Endothelial cell of umbilical vein (primary cell): Measurements from ENCODE around the gene ACTR8. TPM values are rescaled to one million over a fixed set of nuclear protein-coding genes. Genes with fewer than 3 reads are reported as not detected.

Experiments used
- BruUV-seq: library from RNA; stranded (reverse); fragments of 400-500 nt; replicated peaks from 2 replicates; lab custom pipeline; 2021; lab: Mats Ljungman, UMichigan
- CTCF ChIA-PET: fragments of 300-600, 350-600 bp; sonication (Branson Sonifier 250); formaldehyde crosslinking; loops from one replicate; lab custom pipeline; 2021; ENCODE audit warnings: antibody characterized with exemption, inconsistent platforms; lab: Charles Lee
- POLR2A ChIA-PET: fragments of 300-600, 350-600 bp; sonication (Branson Sonifier 250); formaldehyde crosslinking; loops from one replicate; lab custom pipeline; 2021; ENCODE audit warnings: antibody characterized with exemption, inconsistent platforms; lab: Charles Lee
- DNase-seq: peaks from one replicate; pipeline ENCODE4 v3.0.0-alpha.2; 2011; ENCODE audit warnings: low read depth, low spot score
- FAIRE-seq: peaks from 2 replicates; lab custom pipeline; 2011; peaks lifted over from hg19 to GRCh38; lab: Jason Lieb, UNC
- H2AFZ ChIP-seq: 2 replicates; pipeline ENCODE4 v1.6.0; 2012; ENCODE audit warnings: low read depth, low read length, control low read depth, inconsistent platforms
- H3K27ac ChIP-seq: 2 replicates; pipeline ENCODE4 v1.5.1; 2011; ENCODE audit warnings: low read depth, mild to moderate bottlenecking, control low read depth, low read length, moderate library complexity; ENCODE audit not compliant: insufficient read depth
- H3K27me3 ChIP-seq, 2 experiments: 2 replicates each; pipeline versions ENCODE4 v1.6.0 to v1.6.1; 2011; ENCODE audit warnings: low read length in 2 of 2, mixed read lengths in 1 of 2; ENCODE audit not compliant: control insufficient read depth in 2 of 2, insufficient read depth in 2 of 2
- H3K36me3 ChIP-seq, 2 experiments: 2 replicates in 1 of 2; 3 replicates in 1 of 2; pipeline ENCODE4 v1.5.1; 2011; ENCODE audit warnings: low read length in 2 of 2, mild to moderate bottlenecking in 1 of 2, moderate library complexity in 1 of 2; ENCODE audit not compliant: control insufficient read depth in 2 of 2, insufficient read depth in 2 of 2; ENCODE audit errors: extremely low read depth in 1 of 2
- H3K4me1 ChIP-seq: 3 replicates; pipeline ENCODE4 v1.5.1; 2011; ENCODE audit warnings: mild to moderate bottlenecking, low read length; ENCODE audit not compliant: control insufficient read depth, insufficient read depth; ENCODE audit errors: extremely low read depth
- H3K4me2 ChIP-seq: 2 replicates; pipeline ENCODE4 v1.6.1; 2011; ENCODE audit warnings: low read length, control low read depth, mixed read lengths; ENCODE audit not compliant: insufficient read depth
- H3K4me3 ChIP-seq, 3 experiments: fragments of 200-600 bp in 1 of 3; sonication (generic), shearing (Covaris generic) in 1 of 3; replicated peaks in 1 of 3; 2 replicates each; pipeline ENCODE4 v1.5.1; 2011 to 2016; ENCODE audit warnings: control low read depth in 3 of 3, low read length in 3 of 3, mild to moderate bottlenecking in 2 of 3, inconsistent platforms in 1 of 3, low read depth in 1 of 3, moderate library complexity in 1 of 3; ENCODE audit not compliant: insufficient read depth in 1 of 3
- H3K79me2 ChIP-seq: 2 replicates; pipeline ENCODE4 v1.6.0; 2012; ENCODE audit warnings: low read length, inconsistent platforms; ENCODE audit not compliant: control insufficient read depth, insufficient read depth
- H3K9ac ChIP-seq: replicated peaks from 2 replicates; pipeline ENCODE3; 2011; ENCODE audit warnings: low read length, control low read depth; ENCODE audit not compliant: insufficient read depth; ENCODE audit errors: extremely low read depth
- H3K9me1 ChIP-seq: replicated peaks from 3 replicates; pipeline ENCODE4 v1.6.0; 2011; ENCODE audit warnings: mild to moderate bottlenecking, low read length; ENCODE audit not compliant: control insufficient read depth, insufficient read depth; ENCODE audit errors: extremely low read depth
- H3K9me3 ChIP-seq: replicated peaks from 2 replicates; pipeline ENCODE4 v1.5.1; 2012; ENCODE audit warnings: low read length, inconsistent platforms; ENCODE audit not compliant: control insufficient read depth, insufficient read depth
- H4K20me1 ChIP-seq: replicated peaks from 2 replicates; pipeline ENCODE3; 2011; ENCODE audit warnings: mild to moderate bottlenecking, low read length; ENCODE audit not compliant: control insufficient read depth, insufficient read depth; ENCODE audit errors: extremely low read depth
- EZH2 ChIP-seq: IDR thresholded peaks from 2 replicates; pipeline ENCODE4 v1.6.1; 2012; ENCODE audit warnings: borderline replicate concordance, low read depth, mild to moderate bottlenecking, moderate library complexity, low read length, inconsistent platforms; ENCODE audit not compliant: severe bottlenecking
- FOS ChIP-seq: IDR thresholded peaks from 2 replicates; pipeline ENCODE4 v1.6.1; 2011; ENCODE audit warnings: mild to moderate bottlenecking, low read length, moderate library complexity, borderline replicate concordance; ENCODE audit not compliant: insufficient read depth
- GATA2 ChIP-seq: IDR thresholded peaks from 2 replicates; pipeline ENCODE4 v1.7.0; 2011; ENCODE audit warnings: low read depth, mild to moderate bottlenecking, moderate library complexity, mixed read lengths, low read length; ENCODE audit not compliant: insufficient read length, insufficient read depth
- JUN ChIP-seq: IDR thresholded peaks from 2 replicates; pipeline ENCODE4 v1.6.1; 2011; ENCODE audit warnings: borderline replicate concordance, low read depth; ENCODE audit not compliant: insufficient read length, insufficient read depth
- MYC ChIP-seq: IDR thresholded peaks from one replicate; pipeline ENCODE4 v1.6.1; 2011; ENCODE audit warnings: mild to moderate bottlenecking, low read depth, low read length
- POLR2A ChIP-seq: IDR thresholded peaks from 2 replicates; pipeline ENCODE4 v1.6.1; 2012; ENCODE audit warnings: low read depth, mild to moderate bottlenecking, control low read depth, low read length
- POLR2AphosphoS5 ChIP-seq: IDR thresholded peaks from 2 replicates; pipeline ENCODE4 v1.6.1; 2012; ENCODE audit warnings: low read depth, mild to moderate bottlenecking, control low read depth, low read length, moderate library complexity; ENCODE audit not compliant: insufficient read depth
- dilution Hi-C: fragments of 300-500 bp; cut with MboI; formaldehyde crosslinking; loops from one replicate; pipeline ENCODE4 v1.15.0; 2019; ENCODE audit warnings: low sequenced_read_pairs; ENCODE audit not compliant: extremely low pct_ligation_motif_present
- intact Hi-C: fragments of 100-400 bp; cut with micrococcal nuclease; formaldehyde crosslinking; loops from one replicate; pipeline ENCODE4 v1.10.0; 2022
- polyA plus RNA-seq, 4 experiments: library from polyadenylated mRNA; depleted of rRNA in 3 of 4; stranded (reverse) in 3 of 4; unstranded in 1 of 4; fragments of >200 nt; gene quantifications; 2 replicates each; pipeline versions ENCODE4 v1.2.1 to v1.2.3, GENCODE V29; 2011 to 2012; ENCODE audit warnings: missing spikeins in 1 of 4
- total RNA-seq: library from RNA; stranded (reverse); gene quantifications from 2 replicates; pipeline ENCODE4 v1.2.3, GENCODE V29; 2021
- TF ChIP-seq, protein P1 (sequence below), 2 donors: IDR thresholded peaks; 1 replicate in 1 of 2; 2 replicates in 1 of 2; pipeline ENCODE4 v1.5.1; 2011; ENCODE audit warnings: low read length in 2 of 2, mild to moderate bottlenecking in 2 of 2, moderate library complexity in 2 of 2, control low read depth in 1 of 2, inconsistent platforms in 1 of 2, low read depth in 1 of 2; ENCODE audit not compliant: insufficient read depth in 1 of 2; ENCODE audit errors: extremely low read depth in 1 of 2
- TF ChIP-seq, protein P2 (sequence below): IDR thresholded peaks from 2 replicates; pipeline ENCODE4 v1.6.1; 2011; ENCODE audit not compliant: insufficient read depth, insufficient read length

Gene ACTR8
- total and polyA plus RNA-seq, 2 donors (not counting 3 experiments of a cell fraction or from before 2014, with no cell fraction given): 14.4 to 42.0 TPM

DNA sequence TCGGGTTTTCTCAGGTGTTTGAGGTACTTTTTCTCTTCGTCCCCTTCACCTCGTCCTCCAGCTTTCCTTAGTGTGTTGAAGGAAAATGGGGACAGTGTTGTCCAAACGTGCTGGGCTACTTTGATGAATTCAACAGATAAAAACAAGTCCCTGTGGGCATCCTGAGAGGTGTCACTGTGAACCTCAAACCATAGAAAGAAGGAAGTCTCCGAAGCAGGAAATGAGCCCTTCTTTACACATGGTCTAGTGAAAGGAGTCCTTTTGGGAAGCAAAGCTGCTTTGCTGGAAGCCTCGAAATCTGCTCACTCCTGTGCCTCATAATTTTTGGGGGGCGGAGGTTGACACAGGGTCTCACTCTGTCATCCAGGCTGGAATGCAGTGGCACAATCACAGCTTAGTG lies 25.0 kb downstream of the ACTR8 start:
- no peak for FAIRE-seq

More for the DNA sequence above, 25.0 kb downstream of the ACTR8 start:
- H3K79me2 ChIP-seq: no peaks in the 10 kb centered on the region
- H3K4me3 ChIP-seq: no peak overlapping the region
- BruUV-seq: no TSS peak
- no peak for DNase-seq
- POLR2A ChIA-PET: no interaction called here
- no peaks in the 10 kb centered on the region for H3K9me3 ChIP-seq
- H2AFZ ChIP-seq: no peak overlapping the region
- H3K36me3 ChIP-seq: peaks cover 0 to 2% of the 10 kb centered on the region in 2 experiments
- intact Hi-C loops: no loop called here
- H3K27me3 ChIP-seq: no peaks in the 10 kb centered on the region
- H3K9me1 ChIP-seq: no peaks in the 10 kb centered on the region
- H4K20me1 ChIP-seq: no peaks in the 10 kb centered on the region
- no peak for TF ChIP-seq GATA2
- TF ChIP-seq, protein P1, sequence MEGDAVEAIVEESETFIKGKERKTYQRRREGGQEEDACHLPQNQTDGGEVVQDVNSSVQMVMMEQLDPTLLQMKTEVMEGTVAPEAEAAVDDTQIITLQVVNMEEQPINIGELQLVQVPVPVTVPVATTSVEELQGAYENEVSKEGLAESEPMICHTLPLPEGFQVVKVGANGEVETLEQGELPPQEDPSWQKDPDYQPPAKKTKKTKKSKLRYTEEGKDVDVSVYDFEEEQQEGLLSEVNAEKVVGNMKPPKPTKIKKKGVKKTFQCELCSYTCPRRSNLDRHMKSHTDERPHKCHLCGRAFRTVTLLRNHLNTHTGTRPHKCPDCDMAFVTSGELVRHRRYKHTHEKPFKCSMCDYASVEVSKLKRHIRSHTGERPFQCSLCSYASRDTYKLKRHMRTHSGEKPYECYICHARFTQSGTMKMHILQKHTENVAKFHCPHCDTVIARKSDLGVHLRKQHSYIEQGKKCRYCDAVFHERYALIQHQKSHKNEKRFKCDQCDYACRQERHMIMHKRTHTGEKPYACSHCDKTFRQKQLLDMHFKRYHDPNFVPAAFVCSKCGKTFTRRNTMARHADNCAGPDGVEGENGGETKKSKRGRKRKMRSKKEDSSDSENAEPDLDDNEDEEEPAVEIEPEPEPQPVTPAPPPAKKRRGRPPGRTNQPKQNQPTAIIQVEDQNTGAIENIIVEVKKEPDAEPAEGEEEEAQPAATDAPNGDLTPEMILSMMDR (IDR thresholded peaks at IDR 0.05; ENCODE audit: extremely low read depth in 1 of 2, insufficient read depth in 1 of 2, low read depth in 1 of 2, low read length in 2 of 2): no peak
- TF ChIP-seq, protein P2, sequence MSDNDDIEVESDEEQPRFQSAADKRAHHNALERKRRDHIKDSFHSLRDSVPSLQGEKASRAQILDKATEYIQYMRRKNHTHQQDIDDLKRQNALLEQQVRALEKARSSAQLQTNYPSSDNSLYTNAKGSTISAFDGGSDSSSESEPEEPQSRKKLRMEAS: no peak
- no peak for TF ChIP-seq POLR2AphosphoS5
- TF ChIP-seq POLR2A: no peak
- no peak for TF ChIP-seq MYC
- TF ChIP-seq FOS: no peak
- no peak for TF ChIP-seq EZH2
- TF ChIP-seq JUN: no peak
- no peak overlapping the region for H3K9ac ChIP-seq
- H3K4me2 ChIP-seq: no peak overlapping the region
- CTCF ChIA-PET: no interaction called here
- no peak overlapping the region for H3K27ac ChIP-seq
- H3K4me1 ChIP-seq: no peaks in the 10 kb centered on the region
- dilution Hi-C loops: no loop called here
